ENCODE data around the gene CPB2.

- TF ChIP-seq CTCF (IDR thresholded peaks at IDR 0.05) (no peak), POLR2A (IDR thresholded peaks at IDR 0.05) (no peak)
Measured at GRCh38 chr13:46012404-46012803, 92.4 kb downstream of the CPB2 start.
